K562 (cell line): ENCODE data around the gene ACACB. TPM values are rescaled to one million over a fixed set of nuclear protein-coding genes. Genes with fewer than 3 reads are reported as not detected.

Source experiments
- E4F1 ChIP-seq: fragments of 250-450 bp; sonication (Bioruptor Pico); IDR thresholded peaks from 2 replicates; pipeline ENCODE4 v1.5.0; 2021; ENCODE audit warnings: mild to moderate bottlenecking, borderline replicate concordance
- ELF4 ChIP-seq: fragments of 450-650 bp; formaldehyde crosslinking; IDR thresholded peaks from 2 replicates; pipeline ENCODE4 v1.4.0; 2022; ENCODE audit warnings: missing genetic modification characterization
- FOXK1 ChIP-seq: sonication (generic); formaldehyde crosslinking; IDR thresholded peaks from 2 replicates; pipeline ENCODE4 v1.8.0; 2022; ENCODE audit warnings: missing genetic modification reagents, mild to moderate bottlenecking, borderline replicate concordance
- GTF2F1 ChIP-seq: IDR thresholded peaks from 2 replicates; pipeline ENCODE4 v1.6.1; 2011; ENCODE audit warnings: low read depth, low read length, improper control_type of control experiment
- LCOR ChIP-seq: sonication (generic); formaldehyde crosslinking; IDR thresholded peaks from 2 replicates; pipeline ENCODE4 v1.8.0; 2022; ENCODE audit warnings: mild to moderate bottlenecking, missing genetic modification reagents
- RAD21 ChIP-seq, 2 experiments: fragments of 250-450 bp in 1 of 2; fragments of 450-650 bp in 1 of 2; sonication (Bioruptor Pico) in 1 of 2; formaldehyde crosslinking in 1 of 2; IDR thresholded peaks in 1 of 2; conservative IDR thresholded peaks in 1 of 2; 2 replicates each; pipeline versions ENCODE4 v1.4.0 to v1.8.0; 2020 to 2022; ENCODE audit warnings: mild to moderate bottlenecking in 2 of 2, moderate library complexity in 1 of 2
- TAF7 ChIP-seq: fragments of 450-650 bp; IDR thresholded peaks from 2 replicates; pipeline ENCODE4 v1.6.1; 2016; ENCODE audit warnings: missing genetic modification characterization, missing compliant biosample characterization
- polyA plus RNA-seq, 8 experiments: library from polyadenylated mRNA; depleted of rRNA in 4 of 8; stranded (reverse) in 5 of 8; unstranded in 3 of 8; fragments of >200 nt; fragmentation: Nextera tagmentation in 2 of 8; fragmentation: Illumina TruSeq in 1 of 8; extraction: Ambion mirVana in 2 of 8; extraction: Trizol in 1 of 8; gene quantifications; 2 replicates each; pipeline versions ENCODE4 v1.2.1 to v1.2.3, GENCODE V29; 2011 to 2014; ENCODE audit warnings: inconsistent platforms in 1 of 8, missing spikeins in 1 of 8
- total RNA-seq, 7 experiments: library from RNA; depleted of rRNA in 6 of 7; stranded (reverse); fragments of >200 nt in 6 of 7; fragmentation: Illumina TruSeq in 2 of 7; extraction: Trizol in 2 of 7; gene quantifications; 2 replicates each; pipeline versions ENCODE4 v1.2.1 to v1.2.3, GENCODE V29; 2011 to 2021; ENCODE audit warnings: low replicate concordance in 1 of 7
- TF ChIP-seq, protein P1 (sequence below): fragments of 200-800 bp; sonication (Bioruptor generic); IDR thresholded peaks from 2 replicates; pipeline ENCODE4 v1.6.1; 2016; ENCODE audit warnings: missing genetic modification characterization, missing compliant biosample characterization
- TF ChIP-seq, protein P2 (sequence below): fragments of 250-450 bp; sonication (Bioruptor Pico); IDR thresholded peaks from 2 replicates; pipeline ENCODE4 v1.4.0; 2020
- TF ChIP-seq, protein P3 (sequence below), 2 experiments: fragments of 450-650 bp; conservative IDR thresholded peaks; 2 replicates each; pipeline ENCODE4 v1.6.1; 2017; ENCODE audit warnings: mild to moderate bottlenecking in 2 of 2, moderate library complexity in 2 of 2

Gene ACACB
- total and polyA plus RNA-seq, 9 of the 15 experiments (the other 6 are each of a cell fraction or from before 2014, with no cell fraction given): 0.10 to 2.5 (median 0.83) TPM

DNA sequence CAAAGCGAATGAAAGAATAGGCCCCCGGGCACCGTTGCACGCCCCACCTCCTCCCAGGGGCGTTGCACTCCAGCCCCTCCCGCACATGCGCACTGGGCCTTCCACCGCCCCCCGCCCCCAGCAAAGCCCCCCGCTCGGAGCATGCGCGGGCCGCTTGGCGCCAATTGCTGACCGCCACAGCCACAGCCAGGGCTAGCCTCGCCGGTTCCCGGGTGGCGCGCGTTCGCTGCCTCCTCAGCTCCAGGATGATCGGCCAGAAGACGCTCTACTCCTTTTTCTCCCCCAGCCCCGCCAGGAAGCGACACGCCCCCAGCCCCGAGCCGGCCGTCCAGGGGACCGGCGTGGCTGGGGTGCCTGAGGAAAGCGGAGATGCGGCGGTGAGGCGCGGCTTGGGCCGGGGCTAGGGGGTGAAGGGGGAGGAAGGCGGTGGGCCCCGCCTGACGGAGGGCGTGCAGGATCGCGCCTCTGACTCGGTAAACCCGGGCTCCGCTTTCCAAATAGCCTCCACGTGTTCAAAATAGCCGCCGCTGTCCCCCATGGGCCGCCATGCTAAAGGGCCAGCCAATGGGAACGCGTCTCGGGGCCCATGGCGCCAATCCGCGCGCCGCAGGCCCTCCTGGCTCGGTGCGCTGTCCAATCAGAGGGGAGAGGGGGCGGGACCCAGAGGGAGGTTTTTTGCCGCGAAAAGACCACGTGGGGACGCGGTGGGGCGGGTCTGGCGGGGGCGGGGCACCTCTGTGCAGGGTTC lies 18.8 kb upstream of the ACACB start, which contains the start of gene UNG (continued):
- TF ChIP-seq, protein P1, sequence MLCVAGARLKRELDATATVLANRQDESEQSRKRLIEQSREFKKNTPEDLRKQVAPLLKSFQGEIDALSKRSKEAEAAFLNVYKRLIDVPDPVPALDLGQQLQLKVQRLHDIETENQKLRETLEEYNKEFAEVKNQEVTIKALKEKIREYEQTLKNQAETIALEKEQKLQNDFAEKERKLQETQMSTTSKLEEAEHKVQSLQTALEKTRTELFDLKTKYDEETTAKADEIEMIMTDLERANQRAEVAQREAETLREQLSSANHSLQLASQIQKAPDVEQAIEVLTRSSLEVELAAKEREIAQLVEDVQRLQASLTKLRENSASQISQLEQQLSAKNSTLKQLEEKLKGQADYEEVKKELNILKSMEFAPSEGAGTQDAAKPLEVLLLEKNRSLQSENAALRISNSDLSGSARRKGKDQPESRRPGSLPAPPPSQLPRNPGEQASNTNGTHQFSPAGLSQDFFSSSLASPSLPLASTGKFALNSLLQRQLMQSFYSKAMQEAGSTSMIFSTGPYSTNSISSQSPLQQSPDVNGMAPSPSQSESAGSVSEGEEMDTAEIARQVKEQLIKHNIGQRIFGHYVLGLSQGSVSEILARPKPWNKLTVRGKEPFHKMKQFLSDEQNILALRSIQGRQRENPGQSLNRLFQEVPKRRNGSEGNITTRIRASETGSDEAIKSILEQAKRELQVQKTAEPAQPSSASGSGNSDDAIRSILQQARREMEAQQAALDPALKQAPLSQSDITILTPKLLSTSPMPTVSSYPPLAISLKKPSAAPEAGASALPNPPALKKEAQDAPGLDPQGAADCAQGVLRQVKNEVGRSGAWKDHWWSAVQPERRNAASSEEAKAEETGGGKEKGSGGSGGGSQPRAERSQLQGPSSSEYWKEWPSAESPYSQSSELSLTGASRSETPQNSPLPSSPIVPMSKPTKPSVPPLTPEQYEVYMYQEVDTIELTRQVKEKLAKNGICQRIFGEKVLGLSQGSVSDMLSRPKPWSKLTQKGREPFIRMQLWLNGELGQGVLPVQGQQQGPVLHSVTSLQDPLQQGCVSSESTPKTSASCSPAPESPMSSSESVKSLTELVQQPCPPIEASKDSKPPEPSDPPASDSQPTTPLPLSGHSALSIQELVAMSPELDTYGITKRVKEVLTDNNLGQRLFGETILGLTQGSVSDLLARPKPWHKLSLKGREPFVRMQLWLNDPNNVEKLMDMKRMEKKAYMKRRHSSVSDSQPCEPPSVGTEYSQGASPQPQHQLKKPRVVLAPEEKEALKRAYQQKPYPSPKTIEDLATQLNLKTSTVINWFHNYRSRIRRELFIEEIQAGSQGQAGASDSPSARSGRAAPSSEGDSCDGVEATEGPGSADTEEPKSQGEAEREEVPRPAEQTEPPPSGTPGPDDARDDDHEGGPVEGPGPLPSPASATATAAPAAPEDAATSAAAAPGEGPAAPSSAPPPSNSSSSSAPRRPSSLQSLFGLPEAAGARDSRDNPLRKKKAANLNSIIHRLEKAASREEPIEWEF (CRISPR knock-in tag): no peak
- no peak for TF ChIP-seq GTF2F1
- no peak for TF ChIP-seq RAD21 (CRISPR knock-in tag; conservative IDR thresholded peaks at IDR 0.05 in 1 of 2, IDR thresholded peaks at IDR 0.05 in 1 of 2)
- TF ChIP-seq, protein P2, sequence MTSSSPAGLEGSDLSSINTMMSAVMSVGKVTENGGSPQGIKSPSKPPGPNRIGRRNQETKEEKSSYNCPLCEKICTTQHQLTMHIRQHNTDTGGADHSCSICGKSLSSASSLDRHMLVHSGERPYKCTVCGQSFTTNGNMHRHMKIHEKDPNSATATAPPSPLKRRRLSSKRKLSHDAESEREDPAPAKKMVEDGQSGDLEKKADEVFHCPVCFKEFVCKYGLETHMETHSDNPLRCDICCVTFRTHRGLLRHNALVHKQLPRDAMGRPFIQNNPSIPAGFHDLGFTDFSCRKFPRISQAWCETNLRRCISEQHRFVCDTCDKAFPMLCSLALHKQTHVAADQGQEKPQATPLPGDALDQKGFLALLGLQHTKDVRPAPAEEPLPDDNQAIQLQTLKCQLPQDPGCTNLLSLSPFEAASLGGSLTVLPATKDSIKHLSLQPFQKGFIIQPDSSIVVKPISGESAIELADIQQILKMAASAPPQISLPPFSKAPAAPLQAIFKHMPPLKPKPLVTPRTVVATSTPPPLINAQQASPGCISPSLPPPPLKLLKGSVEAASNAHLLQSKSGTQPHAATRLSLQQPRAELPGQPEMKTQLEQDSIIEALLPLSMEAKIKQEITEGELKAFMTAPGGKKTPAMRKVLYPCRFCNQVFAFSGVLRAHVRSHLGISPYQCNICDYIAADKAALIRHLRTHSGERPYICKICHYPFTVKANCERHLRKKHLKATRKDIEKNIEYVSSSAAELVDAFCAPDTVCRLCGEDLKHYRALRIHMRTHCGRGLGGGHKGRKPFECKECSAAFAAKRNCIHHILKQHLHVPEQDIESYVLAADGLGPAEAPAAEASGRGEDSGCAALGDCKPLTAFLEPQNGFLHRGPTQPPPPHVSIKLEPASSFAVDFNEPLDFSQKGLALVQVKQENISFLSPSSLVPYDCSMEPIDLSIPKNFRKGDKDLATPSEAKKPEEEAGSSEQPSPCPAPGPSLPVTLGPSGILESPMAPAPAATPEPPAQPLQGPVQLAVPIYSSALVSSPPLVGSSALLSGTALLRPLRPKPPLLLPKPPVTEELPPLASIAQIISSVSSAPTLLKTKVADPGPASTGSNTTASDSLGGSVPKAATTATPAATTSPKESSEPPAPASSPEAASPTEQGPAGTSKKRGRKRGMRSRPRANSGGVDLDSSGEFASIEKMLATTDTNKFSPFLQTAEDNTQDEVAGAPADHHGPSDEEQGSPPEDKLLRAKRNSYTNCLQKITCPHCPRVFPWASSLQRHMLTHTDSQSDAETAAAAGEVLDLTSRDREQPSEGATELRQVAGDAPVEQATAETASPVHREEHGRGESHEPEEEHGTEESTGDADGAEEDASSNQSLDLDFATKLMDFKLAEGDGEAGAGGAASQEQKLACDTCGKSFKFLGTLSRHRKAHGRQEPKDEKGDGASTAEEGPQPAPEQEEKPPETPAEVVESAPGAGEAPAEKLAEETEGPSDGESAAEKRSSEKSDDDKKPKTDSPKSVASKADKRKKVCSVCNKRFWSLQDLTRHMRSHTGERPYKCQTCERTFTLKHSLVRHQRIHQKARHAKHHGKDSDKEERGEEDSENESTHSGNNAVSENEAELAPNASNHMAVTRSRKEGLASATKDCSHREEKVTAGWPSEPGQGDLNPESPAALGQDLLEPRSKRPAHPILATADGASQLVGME (CRISPR knock-in tag): no peak
- TF ChIP-seq FOXK1 (CRISPR knock-in tag): no peak
- TF ChIP-seq LCOR (CRISPR knock-in tag): peak; percentile 64; the same call in 1 of the 2 replicates
- TF ChIP-seq E4F1 (CRISPR knock-in tag): no peak
- TF ChIP-seq, protein P3, sequence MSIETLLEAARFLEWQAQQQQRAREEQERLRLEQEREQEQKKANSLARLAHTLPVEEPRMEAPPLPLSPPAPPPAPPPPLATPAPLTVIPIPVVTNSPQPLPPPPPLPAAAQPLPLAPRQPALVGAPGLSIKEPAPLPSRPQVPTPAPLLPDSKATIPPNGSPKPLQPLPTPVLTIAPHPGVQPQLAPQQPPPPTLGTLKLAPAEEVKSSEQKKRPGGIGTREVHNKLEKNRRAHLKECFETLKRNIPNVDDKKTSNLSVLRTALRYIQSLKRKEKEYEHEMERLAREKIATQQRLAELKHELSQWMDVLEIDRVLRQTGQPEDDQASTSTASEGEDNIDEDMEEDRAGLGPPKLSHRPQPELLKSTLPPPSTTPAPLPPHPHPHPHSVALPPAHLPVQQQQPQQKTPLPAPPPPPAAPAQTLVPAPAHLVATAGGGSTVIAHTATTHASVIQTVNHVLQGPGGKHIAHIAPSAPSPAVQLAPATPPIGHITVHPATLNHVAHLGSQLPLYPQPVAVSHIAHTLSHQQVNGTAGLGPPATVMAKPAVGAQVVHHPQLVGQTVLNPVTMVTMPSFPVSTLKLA (conservative IDR thresholded peaks at IDR 0.05): peak; percentile 100
- TF ChIP-seq TAF7 (tag): no peak
- no peak for TF ChIP-seq ELF4
